Measurements from ENCODE around the gene CALR. TPM values are rescaled to one million over a fixed set of nuclear protein-coding genes. Genes with fewer than 3 reads are reported as not detected.

The CALR gene
- total and polyA plus RNA-seq, 9 of the 15 experiments (the other 6 are each of a cell fraction or from before 2014, with no cell fraction given) = 126 to 811 (median 642) TPM

DNA sequence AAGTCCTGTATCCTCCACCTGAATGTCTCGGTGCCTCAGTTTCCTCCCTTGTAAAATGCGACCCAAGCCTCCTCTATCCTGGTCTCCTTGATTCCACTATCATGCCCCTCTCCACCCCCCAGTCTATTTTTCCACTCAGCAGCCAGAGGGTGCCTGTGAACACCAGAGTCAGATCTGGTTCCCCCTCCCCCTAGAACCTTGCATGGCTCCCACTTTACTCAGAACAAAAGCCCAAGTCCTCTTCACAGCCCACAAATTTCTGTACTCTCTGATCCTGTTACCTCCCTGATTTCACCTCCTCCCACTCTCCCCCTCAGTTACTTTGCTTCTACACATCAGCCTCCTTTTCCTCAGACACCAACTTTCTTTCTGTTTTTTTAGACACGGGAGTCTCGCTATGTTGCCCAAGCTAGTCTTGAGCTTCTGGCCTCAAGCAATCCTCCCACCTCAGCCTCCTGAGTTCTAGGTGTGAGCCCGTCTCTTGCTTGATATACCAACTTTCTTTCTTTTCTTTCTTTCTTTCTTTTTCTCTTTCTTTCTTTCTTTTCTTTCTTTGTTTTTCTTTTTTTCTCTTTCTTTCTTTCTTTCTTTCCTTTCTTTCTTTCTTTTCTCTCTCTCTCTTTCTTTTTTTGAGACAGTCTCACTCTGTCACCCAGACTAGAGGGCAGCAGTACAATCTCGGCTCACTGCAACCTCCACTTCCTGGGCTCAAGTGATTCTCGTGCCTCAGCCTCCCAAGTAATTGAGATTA lies 31.8 kb downstream of the CALR start:
- no TSS peak for BruUV-seq (replicated peaks)
- intact Hi-C loops (cut with micrococcal nuclease) = no loop called here
- POLR2A ChIA-PET = no interaction called here
- TF ChIP-seq ZNF217 (CRISPR knock-in tag; IDR thresholded peaks at IDR 0.05) (no peak), ZNF644 (tag; IDR thresholded peaks at IDR 0.05; ENCODE audit: low read depth) (no peak), GTF2F1 (IDR thresholded peaks at IDR 0.05; ENCODE audit: low read depth, low read length) (no peak), ZNF830 (CRISPR knock-in tag; IDR thresholded peaks at IDR 0.05) (no peak), DMBX1 (CRISPR knock-in tag; IDR thresholded peaks at IDR 0.05; ENCODE audit: borderline replicate concordance) (no peak), XRCC4 (IDR thresholded peaks at IDR 0.05; ENCODE audit: extremely low read depth, insufficient read depth, insufficient read length) (no peak), EGR1 (conservative IDR thresholded peaks at IDR 0.05) (no peak), HINFP (tag; conservative IDR thresholded peaks at IDR 0.05; ENCODE audit: low read depth) (no peak), TEAD4 (IDR thresholded peaks at IDR 0.05; ENCODE audit: low read length) (no peak), TEAD4 (CRISPR knock-in tag; IDR thresholded peaks at IDR 0.05; ENCODE audit: borderline replicate concordance) (no peak), PKNOX1 (IDR thresholded peaks at IDR 0.05) (no peak), SREBF1 (IDR thresholded peaks at IDR 0.05; ENCODE audit: borderline replicate concordance, low read depth, low read length) (no peak), MAFK (IDR thresholded peaks at IDR 0.05; ENCODE audit: low read length) (no peak), ZFP36 (IDR thresholded peaks at IDR 0.05; ENCODE audit: low read depth, low read length, partially characterized antibody) (peak; percentile 67), SMARCA5 (IDR thresholded peaks at IDR 0.05) (0 out of 2 replicates have a peak, but pooled peaks have one; percentile 50), HLTF (IDR thresholded peaks at IDR 0.05) (no peak), ERF (CRISPR knock-in tag; IDR thresholded peaks at IDR 0.05) (no peak)
- TF ChIP-seq, protein P1, sequence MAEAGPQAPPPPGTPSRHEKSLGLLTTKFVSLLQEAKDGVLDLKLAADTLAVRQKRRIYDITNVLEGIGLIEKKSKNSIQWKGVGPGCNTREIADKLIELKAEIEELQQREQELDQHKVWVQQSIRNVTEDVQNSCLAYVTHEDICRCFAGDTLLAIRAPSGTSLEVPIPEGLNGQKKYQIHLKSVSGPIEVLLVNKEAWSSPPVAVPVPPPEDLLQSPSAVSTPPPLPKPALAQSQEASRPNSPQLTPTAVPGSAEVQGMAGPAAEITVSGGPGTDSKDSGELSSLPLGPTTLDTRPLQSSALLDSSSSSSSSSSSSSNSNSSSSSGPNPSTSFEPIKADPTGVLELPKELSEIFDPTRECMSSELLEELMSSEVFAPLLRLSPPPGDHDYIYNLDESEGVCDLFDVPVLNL (CRISPR knock-in tag; IDR thresholded peaks at IDR 0.05; ENCODE audit: low read depth) = no peak
- TF ChIP-seq, protein P2, sequence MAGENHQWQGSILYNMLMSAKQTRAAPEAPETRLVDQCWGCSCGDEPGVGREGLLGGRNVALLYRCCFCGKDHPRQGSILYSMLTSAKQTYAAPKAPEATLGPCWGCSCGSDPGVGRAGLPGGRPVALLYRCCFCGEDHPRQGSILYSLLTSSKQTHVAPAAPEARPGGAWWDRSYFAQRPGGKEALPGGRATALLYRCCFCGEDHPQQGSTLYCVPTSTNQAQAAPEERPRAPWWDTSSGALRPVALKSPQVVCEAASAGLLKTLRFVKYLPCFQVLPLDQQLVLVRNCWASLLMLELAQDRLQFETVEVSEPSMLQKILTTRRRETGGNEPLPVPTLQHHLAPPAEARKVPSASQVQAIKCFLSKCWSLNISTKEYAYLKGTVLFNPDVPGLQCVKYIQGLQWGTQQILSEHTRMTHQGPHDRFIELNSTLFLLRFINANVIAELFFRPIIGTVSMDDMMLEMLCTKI (IDR thresholded peaks at IDR 0.05; ENCODE audit: partially characterized antibody) = no peak

More for the DNA sequence above, 31.8 kb downstream of the CALR start:
- Histone ChIP-seq H3K9ac (ENCODE audit: insufficient read depth in 1 of 2, low read depth in 2 of 2, low read length in 2 of 2) (no peak overlapping the region; a peak in 1 of 4 replicates), H2AFZ (ENCODE audit: low read depth, low read length) (no peak overlapping the region), H3K27ac (ENCODE audit: extremely low read depth, low read depth, low read length) (no peak overlapping the region), H3K9me1 (ENCODE audit: control insufficient read depth, insufficient read depth, low read length) (peaks cover 5% of the 10 kb centered on the region), H3K27me3 (ENCODE audit: control insufficient read depth in 2 of 2, insufficient read depth in 2 of 2, low read length in 2 of 2) (no peaks in the 10 kb centered on the region), H3K79me2 (ENCODE audit: control insufficient read depth, insufficient read depth, low read length) (no peaks in the 10 kb centered on the region), H3K36me3 (ENCODE audit: control insufficient read depth, insufficient read depth, low read length) (no peaks in the 10 kb centered on the region), H3K9me3 (replicated peaks; ENCODE audit: control insufficient read depth, insufficient read depth, low read depth, low read length) (no peaks in the 10 kb centered on the region), H3K4me3 (no peak overlapping the region), H4K20me1 (replicated peaks; ENCODE audit: control insufficient read depth, insufficient read depth, low read length) (no peaks in the 10 kb centered on the region), H3K4me1 (replicated peaks in 1 of 2; ENCODE audit: control insufficient read depth in 2 of 2, insufficient read depth in 2 of 2, low read length in 2 of 2) (peaks cover 14 to 40% of the 10 kb centered on the region in 2 experiments; a peak in 4 of 5 replicates), H3K4me2 (ENCODE audit: insufficient read depth, low read length) (no peak overlapping the region)
- CTCF ChIA-PET (ENCODE audit: low intra/inter-chr PET ratio) = no interaction called here
- 79% methylated on average over 5 of the region's 7 CpGs for WGBS (ENCODE audit: insufficient coverage, low coverage, missing lambda C conversion rate)
- DNase-seq (ENCODE audit: extremely low read depth in 1 of 4, low spot score in 3 of 4) (peak in 1 of 4 experiments; percentile 11), FAIRE-seq (no peak), ATAC-seq (no peak)
- in situ Hi-C loops (cut with MboI) = loop anchor here (10.0 kb wide), 1 partner anchor 455 kb away; no protein-coding TSS in a partner anchor
